HG03095 (cell line): ENCODE results near the gene PDAP1.
"Not testable (repeated sequence)": the region's sequence is repeated elsewhere in the genome, so short reads cannot be mapped to it uniquely, and the experiment has no call there.

Source experiments
- ATAC-seq: cut with Tn5 transposase; IDR thresholded peaks from one replicate; pipeline ENCODE4 v1.9.1; 2021; ENCODE audit warnings: moderate library complexity; ENCODE audit not compliant: unreplicated experiment

Gene PDAP1

DNA sequence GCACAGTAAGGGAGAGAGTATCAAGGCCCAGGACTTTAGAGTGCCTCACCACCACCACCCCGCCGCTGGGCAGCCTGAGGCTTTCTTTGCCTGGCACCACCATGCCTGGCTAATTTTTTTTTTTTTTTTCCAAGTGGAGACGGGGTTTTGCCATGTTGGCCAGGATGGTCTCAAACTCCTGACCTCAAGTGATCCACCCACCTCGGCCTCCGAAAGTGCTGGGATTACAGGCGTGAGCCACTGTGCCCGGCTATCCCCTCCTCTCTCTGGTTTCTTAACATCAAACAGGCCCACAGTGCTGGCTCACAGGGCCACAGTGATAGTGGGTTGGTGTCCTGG is 28.7 kb downstream of the PDAP1 start:
- not testable (repeated sequence) for ATAC-seq

DNA sequence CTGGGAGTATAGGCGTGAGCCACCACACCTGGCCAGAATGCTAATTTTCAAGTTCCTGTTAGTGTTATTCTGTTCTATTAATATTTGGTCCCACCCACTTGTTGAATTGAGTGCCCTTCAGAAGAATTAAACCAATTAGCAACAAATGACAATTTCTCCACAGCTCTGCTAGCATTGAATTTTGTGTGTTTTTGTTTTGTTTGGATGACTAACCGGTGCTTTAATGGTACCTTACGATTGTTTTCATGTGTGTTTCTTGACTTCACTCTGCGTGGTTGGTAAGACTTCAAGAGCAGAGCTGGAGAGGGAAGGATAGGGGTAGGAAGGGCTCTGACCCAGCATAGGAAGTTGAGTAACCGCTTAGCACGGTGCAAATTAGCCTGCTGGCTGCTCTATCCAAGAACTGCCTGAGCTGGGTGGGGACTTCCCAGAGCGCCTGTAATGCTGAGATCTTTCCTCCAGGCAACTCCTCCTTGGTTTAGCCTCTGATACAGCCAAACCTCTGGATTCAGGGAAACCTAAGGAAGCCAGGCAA is 29.3 kb downstream of the PDAP1 start:
- peak; percentile 28 for ATAC-seq

DNA sequence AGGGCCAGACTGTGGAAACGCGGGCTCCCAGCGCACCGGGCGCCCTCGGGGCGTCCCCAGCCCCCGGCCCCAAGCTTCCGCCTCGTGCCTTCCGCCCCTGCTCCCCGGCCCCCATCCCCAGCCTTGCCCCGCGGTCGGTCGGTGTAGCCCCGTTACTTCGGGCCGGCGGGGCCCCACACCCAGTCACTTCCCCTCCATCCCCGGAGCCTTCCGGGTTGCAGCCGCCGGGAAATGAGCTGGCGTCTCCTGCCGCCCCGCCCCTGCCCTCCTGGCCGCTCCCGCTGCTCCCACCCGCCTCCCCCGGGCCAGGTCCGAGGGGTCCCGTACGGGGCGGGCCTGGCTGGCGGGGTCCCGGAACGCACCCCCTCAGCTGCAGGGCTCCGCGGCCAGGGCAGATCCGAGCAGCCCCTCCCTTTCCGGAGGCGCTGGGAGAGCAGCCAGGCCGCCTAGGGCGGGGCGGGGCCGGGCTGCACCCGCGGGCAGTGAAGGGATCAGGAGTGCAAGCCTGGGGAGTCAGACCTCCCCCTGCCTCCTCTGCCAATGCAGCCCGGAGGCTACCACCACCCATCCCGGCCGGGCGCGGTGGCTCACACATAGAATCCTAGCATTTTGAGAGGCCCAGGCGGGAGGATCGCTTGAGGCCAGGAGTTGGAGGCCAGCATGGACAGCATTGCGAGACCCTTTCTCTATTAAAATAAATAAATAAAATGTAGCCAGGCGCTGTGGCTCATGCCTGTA is 33.2 kb downstream of the PDAP1 start:
- ATAC-seq: peak; percentile 36

DNA sequence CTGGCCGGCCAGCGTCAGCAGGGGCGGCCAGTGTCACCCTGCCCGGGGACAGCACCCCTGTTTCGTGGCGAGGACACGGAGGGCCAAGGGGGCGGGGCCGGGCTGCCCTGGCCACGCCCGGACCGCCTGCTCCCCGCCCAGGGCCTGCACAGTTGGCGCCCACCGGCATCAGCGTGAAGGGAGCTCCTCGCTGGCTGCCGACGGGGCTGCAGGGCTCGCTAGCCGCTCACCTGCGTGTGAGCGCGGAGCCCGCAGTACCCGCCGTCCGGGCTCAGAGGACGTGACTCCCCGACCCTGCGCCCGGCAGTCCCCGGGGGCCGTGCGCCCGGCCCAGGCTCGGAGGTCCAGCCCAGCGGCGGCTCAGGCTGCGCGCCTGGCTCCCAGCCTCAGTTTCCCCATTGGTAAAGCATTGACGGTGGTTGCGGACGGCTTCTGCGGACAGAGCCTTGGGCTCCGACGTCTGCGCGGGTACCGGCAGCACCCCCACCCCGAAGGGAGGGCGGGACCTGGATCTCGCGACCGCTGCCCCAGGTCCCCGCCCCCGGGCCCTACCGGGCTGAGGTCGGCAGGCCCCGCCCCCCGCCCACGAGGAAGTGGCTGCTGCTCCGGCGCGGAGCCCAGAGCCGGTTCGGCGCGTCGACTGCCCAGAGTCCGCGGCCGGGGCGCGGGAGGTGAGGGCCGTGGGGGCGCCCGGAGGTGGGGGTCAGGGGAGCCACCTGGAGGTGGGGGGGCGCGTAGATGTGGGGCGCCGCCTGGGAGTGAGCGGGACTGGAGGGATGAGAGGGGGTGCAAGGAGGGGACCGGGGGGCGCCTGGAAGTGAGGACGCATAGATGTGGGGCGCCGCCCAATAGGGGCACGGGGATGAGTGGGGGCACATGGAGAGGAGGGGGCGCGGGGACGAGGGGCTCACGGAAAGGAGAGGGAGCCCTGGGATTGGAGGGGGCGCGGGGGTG is 34.0 kb downstream of the PDAP1 start, which contains the start of gene ARPC1B:
Gene ARPC1B (plus strand): TSS at position 620 of the 954 bp plus-strand sequence. CDS start 10,985 bp downstream, outside the sequence.
- peak; percentile 52 for ATAC-seq

DNA sequence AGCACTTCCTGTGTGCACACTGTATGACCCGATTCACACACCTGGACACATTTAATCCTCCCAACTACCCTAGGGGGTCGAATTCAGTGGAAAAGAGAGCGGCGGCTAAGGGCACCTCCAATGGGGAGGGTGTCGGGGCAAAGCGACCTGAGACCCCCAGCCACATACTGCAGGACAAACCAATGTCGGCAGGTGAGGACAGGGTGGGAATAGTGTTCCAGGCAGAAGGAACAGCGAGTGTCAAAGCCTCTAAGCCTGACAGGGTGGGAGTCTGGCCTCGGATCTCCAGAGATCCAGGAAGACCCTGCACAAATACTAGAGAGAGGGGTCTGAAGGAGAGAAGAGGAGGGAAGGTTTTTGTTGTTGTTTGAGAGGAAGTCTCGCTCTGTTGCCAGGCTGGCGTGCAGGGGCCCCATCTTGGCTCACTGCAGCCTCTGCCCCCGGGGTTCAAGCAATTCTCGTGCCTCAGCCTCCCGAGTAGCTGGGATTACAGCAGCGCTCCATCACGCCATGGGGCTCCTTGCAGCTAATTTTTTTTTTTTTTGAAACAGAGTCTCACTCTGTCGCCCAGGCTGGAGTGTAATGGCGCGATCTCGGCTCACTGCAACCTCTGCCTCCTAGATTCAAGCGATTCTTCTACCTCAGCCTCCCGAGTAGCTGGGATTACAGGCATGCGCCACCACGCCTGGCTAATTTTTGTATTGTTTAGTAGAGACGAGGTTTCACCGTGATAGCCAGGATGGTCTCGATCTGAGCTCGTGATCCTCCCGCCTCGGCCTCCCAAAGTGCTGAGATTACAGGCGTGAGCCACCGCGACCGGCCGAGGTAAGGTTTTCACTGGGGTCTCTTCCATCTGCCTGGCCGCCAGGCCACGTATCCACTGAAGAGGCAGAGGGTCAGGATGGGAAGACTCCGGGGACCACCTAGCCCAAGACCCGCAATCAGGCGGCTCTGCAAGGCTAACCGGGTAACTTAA is 35.0 kb downstream of the PDAP1 start:
- ATAC-seq: no peak

DNA sequence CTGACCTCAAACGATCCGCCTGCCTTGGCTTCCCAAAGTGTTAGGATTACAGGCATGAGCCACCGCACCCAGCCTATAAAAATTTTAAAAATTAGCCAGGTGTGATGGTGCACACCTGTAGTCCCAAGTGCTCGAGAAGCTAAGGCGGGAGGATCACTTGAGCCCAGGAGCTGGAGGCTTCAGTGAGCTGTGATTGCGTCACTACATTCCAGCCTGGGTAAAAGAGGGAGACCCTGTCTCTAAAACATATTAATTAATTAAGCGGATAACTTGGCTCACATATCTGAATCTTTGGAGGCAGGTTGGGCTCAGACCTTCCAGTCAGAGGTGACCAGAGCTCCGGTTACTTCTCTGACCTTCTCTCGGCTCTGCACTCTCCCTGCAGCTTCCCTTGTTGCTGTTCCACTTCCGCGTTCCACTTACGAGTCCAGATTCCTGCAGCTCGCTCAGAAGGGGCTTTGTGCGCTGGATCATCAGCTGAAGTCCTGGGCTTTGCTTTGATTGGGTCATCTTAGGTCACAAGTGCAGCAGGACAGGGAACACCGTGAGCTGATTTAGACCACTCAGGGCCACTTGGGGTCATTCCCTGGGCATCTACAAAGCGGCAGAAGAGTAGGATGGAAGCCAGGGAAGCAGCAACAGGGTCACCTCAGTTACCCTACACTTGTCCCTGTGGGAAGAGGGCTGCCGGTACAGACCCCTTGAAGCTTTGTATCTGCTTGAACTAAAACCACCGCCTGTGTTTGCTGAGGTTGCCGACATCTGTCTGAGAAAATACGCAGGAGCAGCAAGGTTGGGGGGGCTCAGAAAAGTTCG is 35.9 kb downstream of the PDAP1 start:
- ATAC-seq: no peak

DNA sequence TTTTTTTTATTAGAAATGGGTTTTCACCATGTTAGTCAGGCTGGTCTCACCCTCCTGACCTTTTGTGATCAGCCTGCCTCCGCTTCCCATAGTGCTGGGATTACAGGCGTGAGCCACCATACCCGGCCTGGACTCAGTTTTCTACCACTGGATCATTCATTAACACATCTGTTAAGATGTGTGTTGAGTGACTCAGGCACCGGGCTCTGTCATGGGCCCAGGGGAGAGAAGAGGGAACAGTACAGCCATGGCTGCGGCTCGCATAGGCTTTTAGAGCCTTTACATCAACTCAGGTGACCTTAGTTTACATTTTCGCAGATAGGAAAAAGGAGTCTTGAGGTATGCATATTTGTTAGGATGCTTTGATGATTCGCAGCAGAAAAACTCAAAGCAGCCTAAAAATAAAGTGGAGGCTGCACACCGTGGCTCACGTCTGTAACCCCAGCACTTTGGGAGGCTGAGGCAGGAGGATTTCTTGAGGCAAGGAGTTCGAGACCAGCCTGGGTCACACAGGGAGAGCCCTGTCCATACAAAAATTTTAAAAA is 36.9 kb downstream of the PDAP1 start:
- ATAC-seq: no peak

DNA sequence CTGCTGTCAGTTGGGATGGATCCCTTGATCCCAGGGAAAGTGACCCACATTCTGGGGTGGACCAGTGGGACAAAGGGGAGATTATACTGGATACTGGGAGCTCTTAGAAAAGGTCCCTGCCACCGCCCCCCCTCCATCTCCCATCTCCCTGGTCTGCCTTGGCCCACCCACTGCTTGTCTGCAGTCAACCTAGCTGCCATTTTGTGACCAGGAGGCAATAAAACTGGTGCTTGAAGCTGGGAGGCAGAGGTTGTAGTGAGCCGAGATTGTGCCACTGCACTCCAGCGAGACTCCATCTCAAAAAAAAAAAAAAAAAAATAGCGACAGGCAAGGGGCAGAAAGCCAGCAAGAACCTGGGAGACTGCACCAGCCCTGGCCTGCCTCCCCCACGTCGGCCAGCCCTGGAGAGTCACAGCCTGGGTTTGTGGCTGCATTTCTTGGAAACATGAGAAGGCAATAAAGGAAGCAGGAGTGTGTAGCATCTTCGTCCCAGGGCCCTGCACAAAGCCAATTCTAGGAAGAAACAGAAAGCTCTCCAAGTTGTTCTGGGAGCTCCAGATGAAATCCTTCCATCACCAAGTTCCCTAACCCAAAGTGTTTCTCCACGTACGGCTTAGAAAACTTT is 38.5 kb downstream of the PDAP1 start:
- no peak for ATAC-seq

DNA sequence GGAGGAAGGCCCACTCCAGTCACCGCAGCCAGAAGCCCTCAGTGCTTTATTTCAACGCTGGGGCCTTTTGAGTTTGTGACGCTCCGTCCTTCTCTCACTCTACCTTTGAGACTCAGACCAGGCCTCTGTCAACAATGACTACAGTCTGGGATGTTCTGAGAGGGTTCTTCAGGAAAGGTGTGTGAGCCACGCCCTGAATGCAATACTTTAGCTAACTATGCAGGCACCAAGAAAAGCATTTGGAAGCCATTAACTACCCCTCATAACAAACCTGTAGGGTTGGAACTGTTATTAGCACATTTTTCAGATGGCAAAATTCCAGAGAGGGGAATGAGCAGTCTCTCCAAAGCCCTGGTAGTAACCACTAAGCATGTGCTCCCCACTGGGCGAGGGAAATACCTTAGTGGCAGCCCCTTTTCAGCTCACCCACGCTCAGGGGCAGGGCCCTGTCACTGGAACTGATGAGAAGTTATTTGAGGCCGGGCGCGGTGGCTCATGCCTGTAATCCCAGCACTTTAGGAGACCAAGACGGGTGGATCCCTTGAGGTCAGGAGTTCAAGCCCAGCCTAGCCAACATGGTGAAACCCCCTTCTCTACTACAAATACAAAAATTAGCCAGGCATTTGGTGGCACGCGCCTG is 39.5 kb downstream of the PDAP1 start:
- no peak for ATAC-seq

DNA sequence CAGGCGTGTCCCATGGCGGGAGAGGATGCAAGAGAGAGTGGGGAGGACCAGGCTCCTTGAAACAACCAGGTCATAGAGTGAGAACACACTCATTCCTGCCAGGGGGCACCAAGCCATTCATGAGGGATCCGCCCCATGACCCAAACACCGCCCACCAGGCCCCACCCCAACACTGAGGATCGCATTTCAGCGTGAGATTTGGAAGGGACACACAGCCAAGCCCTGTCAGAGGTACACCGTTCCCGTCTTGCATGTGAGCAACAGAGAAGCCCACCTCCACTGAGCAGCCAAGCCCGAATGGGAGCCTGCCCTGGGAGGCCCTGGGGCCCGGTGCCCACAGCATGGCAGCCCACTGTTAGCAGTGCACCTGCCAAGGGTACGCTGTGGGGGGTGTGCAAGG is 41.8 kb downstream of the PDAP1 start:
- ATAC-seq: no peak

DNA sequence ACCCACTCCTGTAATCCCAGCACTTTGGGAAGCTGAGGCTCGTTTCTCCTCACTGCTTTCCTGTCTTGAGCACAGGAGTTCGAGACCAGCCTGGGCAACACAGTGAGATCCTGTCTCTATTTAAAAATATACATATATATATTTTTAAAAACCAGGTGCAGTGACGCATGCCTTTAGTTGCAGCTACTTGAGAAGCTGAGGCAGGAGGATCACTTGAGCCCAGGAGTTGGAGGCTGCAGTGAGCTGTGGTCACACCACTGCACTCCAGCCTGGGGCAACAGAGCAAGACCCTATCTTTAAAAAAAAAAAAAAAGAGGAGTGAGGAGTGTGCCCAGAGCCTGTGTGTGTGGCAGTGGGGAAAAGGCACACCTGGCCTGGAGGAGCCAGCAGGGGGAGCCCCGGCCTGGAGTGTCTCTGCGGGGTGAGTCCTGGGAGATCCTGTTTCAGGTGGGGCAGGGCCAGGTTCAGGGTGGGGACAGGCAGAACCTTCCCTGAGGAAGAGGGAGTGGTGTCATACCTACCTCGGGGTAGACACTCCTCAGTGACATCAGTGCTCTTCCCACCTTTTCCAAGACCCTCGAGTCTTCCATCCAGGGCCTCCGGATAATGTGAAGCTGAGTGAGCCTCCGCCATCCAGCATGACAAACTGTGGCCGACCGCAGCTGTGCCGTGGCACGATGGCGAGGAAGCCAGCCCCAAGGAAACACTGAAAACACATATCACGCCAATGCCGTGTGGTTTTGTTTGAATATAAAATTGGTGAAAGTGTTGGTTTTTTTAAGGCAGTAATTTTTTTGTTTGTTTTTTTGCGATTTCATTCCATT is 42.9 kb downstream of the PDAP1 start:
- no peak for ATAC-seq

DNA sequence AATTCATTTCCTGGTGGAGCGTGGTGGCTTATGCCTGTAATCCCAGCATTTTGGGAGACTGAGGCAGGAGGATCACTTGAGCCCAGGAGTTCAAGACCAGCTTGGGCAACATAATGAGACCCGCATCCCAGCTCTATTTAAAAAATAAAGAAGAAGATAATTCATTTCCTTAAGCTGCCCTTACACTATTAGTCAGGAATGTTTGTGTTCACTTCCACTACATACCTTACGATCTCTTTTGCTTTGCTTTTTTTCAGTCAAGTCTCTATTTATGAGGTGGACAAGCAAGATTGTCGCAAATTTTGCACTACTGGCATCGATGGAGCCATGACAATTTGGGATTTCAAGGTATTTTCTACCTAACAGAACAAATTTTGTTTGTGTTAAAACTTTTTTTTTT is 45.1 kb downstream of the PDAP1 start:
- ATAC-seq: no peak

DNA sequence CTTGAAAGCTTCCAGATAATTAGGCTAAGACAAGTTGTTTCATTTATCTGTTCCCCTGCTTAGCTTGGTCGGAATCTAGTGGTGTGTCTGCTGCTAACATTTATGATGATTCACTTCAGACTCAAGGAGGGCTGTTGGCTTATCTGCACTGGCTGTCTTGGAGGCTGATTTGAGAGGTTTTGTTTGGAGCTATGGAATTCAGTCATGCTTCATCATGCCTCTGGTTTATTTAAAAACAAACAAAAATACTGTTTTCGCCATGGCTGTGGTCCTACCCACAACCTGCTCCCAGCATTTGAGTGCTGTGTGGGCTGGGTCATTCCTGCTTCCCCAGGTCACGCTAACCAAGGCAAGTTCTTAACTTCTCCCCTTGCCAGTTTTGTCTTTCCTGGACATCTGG is 45.6 kb downstream of the PDAP1 start:
- no peak for ATAC-seq

DNA sequence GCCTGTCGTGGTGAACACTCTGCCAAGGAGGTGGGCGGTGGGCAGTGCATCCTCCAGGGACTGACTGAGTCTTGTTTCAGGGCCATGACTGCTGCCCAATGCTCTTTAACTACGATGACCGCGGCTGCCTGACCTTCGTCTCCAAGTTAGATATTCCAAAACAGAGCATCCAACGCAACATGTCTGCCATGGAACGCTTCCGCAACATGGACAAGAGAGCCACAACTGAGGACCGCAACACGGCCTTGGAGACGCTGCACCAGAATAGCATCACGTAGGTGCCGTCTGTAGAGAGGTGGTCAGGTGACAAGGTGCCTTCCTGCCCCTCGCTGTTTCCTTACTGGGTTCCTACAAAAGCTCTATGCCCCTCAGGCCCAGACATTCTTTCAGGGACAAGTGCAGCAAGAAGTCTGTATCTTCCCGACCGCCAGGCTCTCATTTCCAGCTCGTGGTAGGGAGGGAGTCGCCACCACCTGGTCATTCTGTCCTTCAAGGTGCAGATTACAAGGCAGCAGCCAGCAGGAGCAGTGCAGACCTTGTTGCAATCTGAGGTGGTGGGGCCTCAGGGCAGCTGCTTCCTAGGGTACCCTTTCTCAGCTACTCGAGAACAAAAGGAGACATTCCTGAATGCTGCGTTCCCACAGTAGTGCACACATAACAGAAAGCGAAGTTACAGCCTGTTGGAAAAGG is 48.8 kb downstream of the PDAP1 start:
- no peak for ATAC-seq

DNA sequence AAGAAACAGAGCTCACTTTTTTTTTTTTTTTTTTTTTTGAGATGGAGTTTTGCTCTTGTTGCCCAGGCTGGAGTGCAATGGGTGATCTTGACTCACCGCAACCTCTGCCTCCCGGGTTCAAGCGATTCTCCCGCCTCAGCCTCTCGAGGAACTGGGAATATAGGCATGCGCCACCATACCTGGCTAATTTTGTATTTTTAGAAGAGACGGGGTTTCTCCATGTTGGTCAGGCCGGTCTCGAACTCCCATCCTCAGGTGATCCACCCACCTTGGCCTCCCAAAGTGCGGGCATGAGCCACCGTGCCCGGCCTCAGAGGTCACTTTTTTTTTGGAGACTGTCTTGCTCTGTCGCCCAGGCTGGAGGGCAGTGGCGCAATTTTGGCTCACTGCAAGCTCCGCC is 49.9 kb downstream of the PDAP1 start:
- not testable (repeated sequence) for ATAC-seq

DNA sequence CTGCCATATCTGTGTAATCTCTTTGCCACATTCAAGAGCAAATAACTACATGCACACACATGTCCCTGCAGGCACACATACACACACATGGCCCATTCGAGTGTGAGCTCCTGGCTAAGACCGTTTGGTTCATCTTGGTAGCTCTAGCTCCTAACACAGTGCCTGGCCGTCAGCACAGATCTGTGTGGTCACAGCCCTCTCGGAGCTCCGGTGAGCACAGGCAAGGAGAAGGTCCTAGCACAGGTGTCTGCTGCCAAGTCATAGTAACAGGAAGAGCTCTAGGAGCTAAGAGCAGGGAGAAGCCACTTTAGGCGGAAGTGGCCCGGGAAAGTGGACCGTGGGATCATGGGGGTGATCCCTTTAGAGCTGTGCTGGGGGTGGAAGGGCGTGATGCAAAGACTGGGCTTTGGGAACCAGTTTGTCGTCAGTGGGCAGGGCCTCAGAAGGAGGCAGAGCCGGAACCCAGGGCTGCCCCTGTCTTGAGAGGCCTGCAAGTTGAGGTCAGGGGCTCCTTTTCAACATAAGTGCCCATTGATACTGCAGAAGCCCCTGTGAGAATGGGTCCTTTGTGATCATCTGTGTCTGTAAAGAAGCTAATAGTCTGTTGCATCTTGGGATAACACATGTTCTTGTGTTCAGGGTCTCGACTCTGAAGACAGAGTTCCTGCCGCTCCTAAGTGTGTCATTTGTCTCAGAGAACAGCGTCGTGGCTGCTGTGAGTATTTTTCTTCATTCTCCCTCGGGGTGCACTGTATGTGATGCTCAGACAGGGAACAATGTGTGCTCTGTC is 50.5 kb downstream of the PDAP1 start:
- ATAC-seq: no peak
